Neural crest cell (in vitro differentiated cells): ENCODE measurements around the gene COX6B1. TPM values are rescaled to one million over a fixed set of nuclear protein-coding genes. Genes with fewer than 3 reads are reported as not detected.

ENCODE experiments used
- DNase-seq: peaks from one replicate; pipeline ENCODE4 v3.0.0; 2021; ENCODE audit warnings: low read depth, mixed read lengths, low spot score
- H3K27ac Mint-ChIP-seq: one replicate; pipeline ENCODE4 v1.8.0; 2021; ENCODE audit warnings: mild to moderate bottlenecking, mixed read lengths; ENCODE audit not compliant: unreplicated experiment
- H3K27me3 Mint-ChIP-seq: 2 replicates; pipeline ENCODE4 v1.8.0; 2021; ENCODE audit warnings: low read depth, mild to moderate bottlenecking, mixed read lengths
- H3K36me3 Mint-ChIP-seq: 2 replicates; pipeline ENCODE4 v1.8.0; 2021; ENCODE audit warnings: low read depth, mild to moderate bottlenecking, mixed read lengths
- H3K4me1 Mint-ChIP-seq: 2 replicates; pipeline ENCODE4 v1.8.0; 2021; ENCODE audit warnings: mixed read lengths
- H3K4me3 Mint-ChIP-seq: one replicate; pipeline ENCODE4 v1.8.0; 2021; ENCODE audit warnings: mild to moderate bottlenecking, mixed read lengths
- H3K9me3 Mint-ChIP-seq: 2 replicates; pipeline ENCODE4 v1.8.0; 2021; ENCODE audit warnings: mixed read lengths
- CTCF ChIP-seq: fragments of 200-600 bp; sonication (generic); conservative IDR thresholded peaks from 2 replicates; pipeline ENCODE4 v1.5.0; 2021; ENCODE audit warnings: antibody characterized with exemption, mild to moderate bottlenecking
- total RNA-seq: library from RNA; stranded (reverse); gene quantifications from 2 replicates; pipeline ENCODE4 v1.2.1, GENCODE V29; 2021

COX6B1 gene
- total RNA-seq, 1 donor from 2014 or later: 339 TPM

GRCh38 chr19:35642312-35642711 lies 5.8 kb upstream of the COX6B1 start:
- Mint-ChIP-seq H3K36me3 (peaks cover under 1% of the 10 kb centered on the region), H3K4me1 (peaks cover 30% of the 10 kb centered on the region), H3K27ac (no peak overlapping the region), H3K27me3 (peaks cover 2% of the 10 kb centered on the region), H3K9me3 (no peaks in the 10 kb centered on the region), H3K4me3 (peak overlapping the region; percentile 68)
- no peak for DNase-seq
- TF ChIP-seq CTCF: no peak

GRCh38 chr19:35642798-35643254 lies 5.3 kb upstream of the COX6B1 start:
- no peaks in the 10 kb centered on the region for H3K36me3 Mint-ChIP-seq
- peaks cover 31% of the 10 kb centered on the region for H3K4me1 Mint-ChIP-seq
- peaks cover 2% of the 10 kb centered on the region for H3K27me3 Mint-ChIP-seq

GRCh38 chr19:35643255-35644205 lies 4.6 kb upstream of the COX6B1 start:
- no peak for TF ChIP-seq CTCF
- Mint-ChIP-seq H3K9me3 (no peaks in the 10 kb centered on the region), H3K36me3 (no peaks in the 10 kb centered on the region), H3K27me3 (peaks cover 2% of the 10 kb centered on the region), H3K27ac (peak overlapping the region; percentile 67), H3K4me3 (peak overlapping the region; percentile 87), H3K4me1 (peaks cover 38% of the 10 kb centered on the region)
- DNase-seq: peak; percentile 76

More at GRCh38 chr19:35642798-35643254, 5.3 kb upstream of the COX6B1 start:
- H3K9me3 Mint-ChIP-seq: no peaks in the 10 kb centered on the region
- no peak overlapping the region for H3K27ac Mint-ChIP-seq
- TF ChIP-seq CTCF: no peak
- DNase-seq: no peak
- peak overlapping the region; percentile 68 for H3K4me3 Mint-ChIP-seq

- peaks cover 2% of the 10 kb centered on the region for H3K27me3 Mint-ChIP-seq
- H3K4me3 Mint-ChIP-seq: peak overlapping the region; percentile 87
- peaks cover 42% of the 10 kb centered on the region for H3K4me1 Mint-ChIP-seq
- H3K27ac Mint-ChIP-seq: peak overlapping the region; percentile 73
- no peak for TF ChIP-seq CTCF
- no peaks in the 10 kb centered on the region for H3K9me3 Mint-ChIP-seq
- DNase-seq: peak; percentile 74
- no peaks in the 10 kb centered on the region for H3K36me3 Mint-ChIP-seq
These were observed 3.7 kb upstream of the COX6B1 start for GRCh38 chr19:35644206-35644986.

- peak; percentile 75 for DNase-seq
- H3K27me3 Mint-ChIP-seq: no peaks in the 10 kb centered on the region
- no peaks in the 10 kb centered on the region for H3K36me3 Mint-ChIP-seq
- H3K9me3 Mint-ChIP-seq: no peaks in the 10 kb centered on the region
- peak overlapping the region; percentile 73 for H3K27ac Mint-ChIP-seq
- H3K4me3 Mint-ChIP-seq: peak overlapping the region; percentile 87
- peaks cover 38% of the 10 kb centered on the region for H3K4me1 Mint-ChIP-seq
- no peak for TF ChIP-seq CTCF
These were observed 3.0 kb upstream of the COX6B1 start for GRCh38 chr19:35644987-35645679.
